ENCODE data around the gene PPIE.
A peak's percentile ranks its signal among the peaks of the same experiment; 100 is the strongest.

Gene PPIE

GRCh38 chr1:39720094-39720999 lies 18.3 kb upstream of the PPIE start:
- TF ChIP-seq ZFX (IDR thresholded peaks at IDR 0.05; ENCODE audit: borderline replicate concordance) (no peak), CTCF (IDR thresholded peaks at IDR 0.05) (peak; percentile 78)
- no peak overlapping the region for H3K27ac ChIP-seq

- no peak overlapping the region for H3K27ac ChIP-seq
- no peak for TF ChIP-seq CTCF (IDR thresholded peaks at IDR 0.05)
- TF ChIP-seq ZFX (IDR thresholded peaks at IDR 0.05; ENCODE audit: borderline replicate concordance) = no peak
These were observed 17.0 kb upstream of the PPIE start for GRCh38 chr1:39721664-39722063.

GRCh38 chr1:39722495-39722894 lies 16.2 kb upstream of the PPIE start:
- TF ChIP-seq ZFX (IDR thresholded peaks at IDR 0.05; ENCODE audit: borderline replicate concordance) = no peak
- no peak overlapping the region for H3K27ac ChIP-seq

GRCh38 chr1:39726600-39726999 lies 12.1 kb upstream of the PPIE start:
- H3K27ac ChIP-seq = no peak overlapping the region
- no peak for TF ChIP-seq CTCF (IDR thresholded peaks at IDR 0.05)
- TF ChIP-seq ZFX (IDR thresholded peaks at IDR 0.05; ENCODE audit: borderline replicate concordance) = no peak

- TF ChIP-seq ZFX (IDR thresholded peaks at IDR 0.05; ENCODE audit: borderline replicate concordance) (no peak), CTCF (IDR thresholded peaks at IDR 0.05) (no peak)
- H3K27ac ChIP-seq = no peak overlapping the region
These were observed 11.3 kb upstream of the PPIE start for GRCh38 chr1:39727221-39727931.

GRCh38 chr1:39727932-39728317 lies 10.8 kb upstream of the PPIE start:
- H3K27ac ChIP-seq = no peak overlapping the region
- TF ChIP-seq CTCF (IDR thresholded peaks at IDR 0.05) (no peak), ZFX (IDR thresholded peaks at IDR 0.05; ENCODE audit: borderline replicate concordance) (no peak)

- no peak overlapping the region for H3K27ac ChIP-seq
- TF ChIP-seq CTCF (IDR thresholded peaks at IDR 0.05) (no peak), ZFX (IDR thresholded peaks at IDR 0.05; ENCODE audit: borderline replicate concordance) (no peak)
These were observed 9.7 kb upstream of the PPIE start for GRCh38 chr1:39729030-39729429.

Data from 22Rv1 (cell line).